ENCODE results near the gene ACADL.

DNA sequence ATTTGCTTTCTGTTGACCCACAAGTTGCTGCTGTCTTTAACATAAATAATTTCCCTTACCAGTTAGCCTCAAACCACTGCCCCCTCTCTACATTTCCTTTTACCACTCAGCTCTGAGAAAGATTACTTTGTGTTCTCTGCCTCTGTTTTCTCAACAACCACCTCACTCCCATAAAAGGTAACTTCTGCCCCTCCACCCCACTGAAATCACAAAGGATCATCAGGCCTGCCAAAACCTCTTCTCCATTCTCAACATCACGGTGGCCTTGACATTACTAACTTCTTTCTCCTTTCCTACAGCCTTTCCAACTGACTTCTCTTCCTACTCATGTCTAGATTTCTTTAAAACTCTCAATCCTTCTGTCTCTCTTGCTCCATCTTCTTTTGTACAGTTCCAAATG lies 10.1 kb downstream of the ACADL start:
- TF ChIP-seq, protein P1, sequence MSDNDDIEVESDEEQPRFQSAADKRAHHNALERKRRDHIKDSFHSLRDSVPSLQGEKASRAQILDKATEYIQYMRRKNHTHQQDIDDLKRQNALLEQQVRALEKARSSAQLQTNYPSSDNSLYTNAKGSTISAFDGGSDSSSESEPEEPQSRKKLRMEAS (IDR thresholded peaks at IDR 0.05), result no peak
- TF ChIP-seq, protein P2, sequence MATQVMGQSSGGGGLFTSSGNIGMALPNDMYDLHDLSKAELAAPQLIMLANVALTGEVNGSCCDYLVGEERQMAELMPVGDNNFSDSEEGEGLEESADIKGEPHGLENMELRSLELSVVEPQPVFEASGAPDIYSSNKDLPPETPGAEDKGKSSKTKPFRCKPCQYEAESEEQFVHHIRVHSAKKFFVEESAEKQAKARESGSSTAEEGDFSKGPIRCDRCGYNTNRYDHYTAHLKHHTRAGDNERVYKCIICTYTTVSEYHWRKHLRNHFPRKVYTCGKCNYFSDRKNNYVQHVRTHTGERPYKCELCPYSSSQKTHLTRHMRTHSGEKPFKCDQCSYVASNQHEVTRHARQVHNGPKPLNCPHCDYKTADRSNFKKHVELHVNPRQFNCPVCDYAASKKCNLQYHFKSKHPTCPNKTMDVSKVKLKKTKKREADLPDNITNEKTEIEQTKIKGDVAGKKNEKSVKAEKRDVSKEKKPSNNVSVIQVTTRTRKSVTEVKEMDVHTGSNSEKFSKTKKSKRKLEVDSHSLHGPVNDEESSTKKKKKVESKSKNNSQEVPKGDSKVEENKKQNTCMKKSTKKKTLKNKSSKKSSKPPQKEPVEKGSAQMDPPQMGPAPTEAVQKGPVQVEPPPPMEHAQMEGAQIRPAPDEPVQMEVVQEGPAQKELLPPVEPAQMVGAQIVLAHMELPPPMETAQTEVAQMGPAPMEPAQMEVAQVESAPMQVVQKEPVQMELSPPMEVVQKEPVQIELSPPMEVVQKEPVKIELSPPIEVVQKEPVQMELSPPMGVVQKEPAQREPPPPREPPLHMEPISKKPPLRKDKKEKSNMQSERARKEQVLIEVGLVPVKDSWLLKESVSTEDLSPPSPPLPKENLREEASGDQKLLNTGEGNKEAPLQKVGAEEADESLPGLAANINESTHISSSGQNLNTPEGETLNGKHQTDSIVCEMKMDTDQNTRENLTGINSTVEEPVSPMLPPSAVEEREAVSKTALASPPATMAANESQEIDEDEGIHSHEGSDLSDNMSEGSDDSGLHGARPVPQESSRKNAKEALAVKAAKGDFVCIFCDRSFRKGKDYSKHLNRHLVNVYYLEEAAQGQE (IDR thresholded peaks at IDR 0.05; ENCODE audit: low read depth), result no peak
- TF ChIP-seq SIN3A (IDR thresholded peaks at IDR 0.05; ENCODE audit: low read depth), result no peak
- TF ChIP-seq, protein P3, sequence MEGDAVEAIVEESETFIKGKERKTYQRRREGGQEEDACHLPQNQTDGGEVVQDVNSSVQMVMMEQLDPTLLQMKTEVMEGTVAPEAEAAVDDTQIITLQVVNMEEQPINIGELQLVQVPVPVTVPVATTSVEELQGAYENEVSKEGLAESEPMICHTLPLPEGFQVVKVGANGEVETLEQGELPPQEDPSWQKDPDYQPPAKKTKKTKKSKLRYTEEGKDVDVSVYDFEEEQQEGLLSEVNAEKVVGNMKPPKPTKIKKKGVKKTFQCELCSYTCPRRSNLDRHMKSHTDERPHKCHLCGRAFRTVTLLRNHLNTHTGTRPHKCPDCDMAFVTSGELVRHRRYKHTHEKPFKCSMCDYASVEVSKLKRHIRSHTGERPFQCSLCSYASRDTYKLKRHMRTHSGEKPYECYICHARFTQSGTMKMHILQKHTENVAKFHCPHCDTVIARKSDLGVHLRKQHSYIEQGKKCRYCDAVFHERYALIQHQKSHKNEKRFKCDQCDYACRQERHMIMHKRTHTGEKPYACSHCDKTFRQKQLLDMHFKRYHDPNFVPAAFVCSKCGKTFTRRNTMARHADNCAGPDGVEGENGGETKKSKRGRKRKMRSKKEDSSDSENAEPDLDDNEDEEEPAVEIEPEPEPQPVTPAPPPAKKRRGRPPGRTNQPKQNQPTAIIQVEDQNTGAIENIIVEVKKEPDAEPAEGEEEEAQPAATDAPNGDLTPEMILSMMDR (IDR thresholded peaks at IDR 0.05 in 2 of 3, conservative IDR thresholded peaks at IDR 0.05 in 1 of 3; ENCODE audit: borderline replicate concordance in 1 of 3, insufficient read depth in 1 of 3, low read depth in 2 of 3, low read length in 2 of 3), result no peak
- no peak for TF ChIP-seq FOSL1 (IDR thresholded peaks at IDR 0.05; ENCODE audit: low read depth)
- no peak for TF ChIP-seq POLR2A (IDR thresholded peaks at IDR 0.05; ENCODE audit: borderline replicate concordance, extremely low read depth, insufficient read depth, insufficient read length)
- no peak for TF ChIP-seq TCF7L2 (IDR thresholded peaks at IDR 0.05; ENCODE audit: borderline replicate concordance, extremely low read depth, insufficient read depth, insufficient read length)
- no peak for TF ChIP-seq JUND (IDR thresholded peaks at IDR 0.05)
- no peak for TF ChIP-seq POLR2AphosphoS5 (IDR thresholded peaks at IDR 0.05; ENCODE audit: low read depth, low read length)
- TF ChIP-seq SRF (IDR thresholded peaks at IDR 0.05; ENCODE audit: low read depth), result no peak

All from HCT116 (cell line).